Caco-2 (cell line): ENCODE data around the gene EXD3. TPM values are rescaled to one million over a fixed set of nuclear protein-coding genes. Genes with fewer than 3 reads are reported as not detected.

Experiments
- BruUV-seq: library from RNA; stranded (reverse); fragments of 400-500 nt; replicated peaks from 2 replicates; lab custom pipeline; 2021; lab: Mats Ljungman, UMichigan
- CTCF ChIA-PET: fragments of 300-600 bp; sonication (Branson Sonifier 250); formaldehyde crosslinking; loops from one replicate; lab custom pipeline; 2022; ENCODE audit warnings: antibody characterized with exemption; lab: Charles Lee
- POLR2A ChIA-PET: fragments of 300-600 bp; sonication (Branson Sonifier 250); formaldehyde crosslinking; loops from one replicate; lab custom pipeline; 2022; ENCODE audit warnings: antibody characterized with exemption; lab: Charles Lee
- DNase-seq, 2 experiments: peaks; one replicate each; pipeline versions ENCODE4 v3.0.0 to v3.0.0-alpha.2; 2020 to 2022
- H3K27me3 ChIP-seq: replicated peaks from 2 replicates; pipeline ENCODE4 v1.6.0; 2011; ENCODE audit warnings: low read length; ENCODE audit not compliant: control insufficient read depth, insufficient read depth
- H3K36me3 ChIP-seq: 2 replicates; pipeline ENCODE4 v1.5.1; 2011; ENCODE audit warnings: low read length; ENCODE audit not compliant: control insufficient read depth, insufficient read depth
- H3K4me1 ChIP-seq: fragments of 250-450 bp; sonication (Bioruptor Pico); 2 replicates; pipeline ENCODE4 v1.5.1; 2020; ENCODE audit warnings: mild to moderate bottlenecking
- H3K4me3 ChIP-seq: 2 replicates; pipeline ENCODE4 v1.5.1; 2011; ENCODE audit warnings: low read depth, mild to moderate bottlenecking, control low read depth, low read length
- H3K9me3 ChIP-seq: fragments of 250-450 bp; sonication (Bioruptor Pico); 2 replicates; pipeline ENCODE4 v1.5.1; 2020; ENCODE audit warnings: mild to moderate bottlenecking, moderate library complexity
- H3K27ac Mint-ChIP-seq: one replicate; pipeline ENCODE4 v1.8.0; 2022; ENCODE audit warnings: mixed read lengths; ENCODE audit not compliant: unreplicated experiment
- H3K27me3 Mint-ChIP-seq: one replicate; pipeline ENCODE4 v1.8.0; 2022; ENCODE audit warnings: mixed read lengths; ENCODE audit not compliant: insufficient read depth, unreplicated experiment
- H3K36me3 Mint-ChIP-seq: one replicate; pipeline ENCODE4 v1.8.0; 2022; ENCODE audit warnings: mild to moderate bottlenecking, mixed read lengths; ENCODE audit not compliant: insufficient read depth, unreplicated experiment
- H3K4me1 Mint-ChIP-seq: one replicate; pipeline ENCODE4 v1.8.0; 2022; ENCODE audit warnings: low read depth, mixed read lengths; ENCODE audit not compliant: unreplicated experiment
- H3K4me3 Mint-ChIP-seq: one replicate; pipeline ENCODE4 v1.8.0; 2022; ENCODE audit warnings: mild to moderate bottlenecking, moderate library complexity, mixed read lengths; ENCODE audit not compliant: unreplicated experiment
- H3K9me3 Mint-ChIP-seq: one replicate; pipeline ENCODE4 v1.8.0; 2022; ENCODE audit warnings: mixed read lengths; ENCODE audit not compliant: unreplicated experiment
- intact Hi-C: fragments of 100-400 bp; cut with micrococcal nuclease; formaldehyde crosslinking; loops from one replicate; pipeline ENCODE4 v1.10.0; 2022; ENCODE audit not compliant: unreplicated experiment
- total RNA-seq: library from RNA; stranded (reverse); gene quantifications from 2 replicates; pipeline ENCODE4 v1.2.3, GENCODE V29; 2022
- TF ChIP-seq, protein P1 (sequence below), 2 experiments: fragments of 200-600 bp in 1 of 2; IDR thresholded peaks; 1 replicate in 1 of 2; 2 replicates in 1 of 2; pipeline versions ENCODE4 v1.5.1 to v1.8.0; 2011 to 2022; ENCODE audit warnings: antibody characterized with exemption in 1 of 2, control low read depth in 1 of 2, inconsistent platforms in 1 of 2, low read depth in 1 of 2, low read length in 1 of 2, mild to moderate bottlenecking in 1 of 2, moderate library complexity in 1 of 2; ENCODE audit not compliant: insufficient read depth in 1 of 2, severe bottlenecking in 1 of 2, unreplicated experiment in 1 of 2

EXD3 gene
- total RNA-seq, 1 experiment from 2014 or later, result 10.9 TPM

DNA sequence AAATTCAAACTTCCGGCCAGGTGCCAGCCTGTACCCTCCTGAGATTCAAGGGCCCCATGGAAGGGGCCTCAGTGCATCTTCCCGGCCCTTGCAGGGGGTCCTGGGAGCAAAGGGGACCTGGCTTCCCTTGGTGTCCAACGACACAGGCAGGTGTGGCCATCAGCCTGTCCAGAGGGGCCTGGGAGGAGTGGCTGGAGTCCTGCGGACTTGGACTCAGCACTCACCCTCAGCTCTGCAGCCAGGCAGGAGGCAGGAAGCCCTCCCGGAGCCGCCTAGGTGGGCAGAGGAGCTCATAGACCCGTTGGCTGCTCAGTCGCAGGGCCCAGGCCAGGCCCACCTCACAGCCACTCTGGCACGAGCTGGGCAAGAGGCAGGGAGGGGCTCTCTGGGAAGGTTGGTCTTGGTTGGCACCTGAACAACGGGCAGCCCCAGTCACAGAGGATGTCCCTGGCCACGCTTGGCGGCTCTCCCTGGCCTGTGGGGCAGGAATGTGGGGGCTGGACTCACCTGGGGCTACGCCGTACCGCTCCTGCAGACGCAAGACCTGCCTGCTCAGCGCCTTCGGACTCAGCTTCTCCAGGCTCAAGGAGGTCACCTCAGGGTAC is 67.1 kb downstream of the EXD3 start:
- Histone ChIP-seq H3K4me3 (no peak overlapping the region), H3K36me3 (no peaks in the 10 kb centered on the region), H3K9me3 (peaks cover 18% of the 10 kb centered on the region; the same call in 1 of the 2 replicates), H3K27me3 (no peaks in the 10 kb centered on the region), H3K4me1 (no peaks in the 10 kb centered on the region)
- Mint-ChIP-seq H3K27ac (no peak overlapping the region), H3K4me3 (no peak overlapping the region), H3K36me3 (no peaks in the 10 kb centered on the region), H3K4me1 (no peaks in the 10 kb centered on the region), H3K27me3 (no peaks in the 10 kb centered on the region), H3K9me3 (peaks cover 33% of the 10 kb centered on the region)
- intact Hi-C loops, result no loop called here
- CTCF ChIA-PET, result no interaction called here
- TF ChIP-seq, protein P1, sequence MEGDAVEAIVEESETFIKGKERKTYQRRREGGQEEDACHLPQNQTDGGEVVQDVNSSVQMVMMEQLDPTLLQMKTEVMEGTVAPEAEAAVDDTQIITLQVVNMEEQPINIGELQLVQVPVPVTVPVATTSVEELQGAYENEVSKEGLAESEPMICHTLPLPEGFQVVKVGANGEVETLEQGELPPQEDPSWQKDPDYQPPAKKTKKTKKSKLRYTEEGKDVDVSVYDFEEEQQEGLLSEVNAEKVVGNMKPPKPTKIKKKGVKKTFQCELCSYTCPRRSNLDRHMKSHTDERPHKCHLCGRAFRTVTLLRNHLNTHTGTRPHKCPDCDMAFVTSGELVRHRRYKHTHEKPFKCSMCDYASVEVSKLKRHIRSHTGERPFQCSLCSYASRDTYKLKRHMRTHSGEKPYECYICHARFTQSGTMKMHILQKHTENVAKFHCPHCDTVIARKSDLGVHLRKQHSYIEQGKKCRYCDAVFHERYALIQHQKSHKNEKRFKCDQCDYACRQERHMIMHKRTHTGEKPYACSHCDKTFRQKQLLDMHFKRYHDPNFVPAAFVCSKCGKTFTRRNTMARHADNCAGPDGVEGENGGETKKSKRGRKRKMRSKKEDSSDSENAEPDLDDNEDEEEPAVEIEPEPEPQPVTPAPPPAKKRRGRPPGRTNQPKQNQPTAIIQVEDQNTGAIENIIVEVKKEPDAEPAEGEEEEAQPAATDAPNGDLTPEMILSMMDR (IDR thresholded peaks at IDR 0.05; ENCODE audit: insufficient read depth in 1 of 2, low read depth in 1 of 2, low read length in 1 of 2, severe bottlenecking in 1 of 2, unreplicated experiment in 1 of 2), result no peak
- no TSS peak for BruUV-seq
- POLR2A ChIA-PET, result no interaction called here
- DNase-seq, result no peak

GRCh38 chr9:137354845-137355760 is 67.9 kb downstream of the EXD3 start:
- Mint-ChIP-seq H3K4me1 (no peaks in the 10 kb centered on the region), H3K36me3 (no peaks in the 10 kb centered on the region), H3K4me3 (no peak overlapping the region), H3K27me3 (no peaks in the 10 kb centered on the region), H3K27ac (no peak overlapping the region), H3K9me3 (peaks cover 33% of the 10 kb centered on the region)
- H3K9me3 ChIP-seq, result peaks cover 18% of the 10 kb centered on the region; the same call in 1 of the 2 replicates
- ChIA-PET POLR2A (no interaction called here), CTCF (no interaction called here)
- no peak for DNase-seq
- no peak overlapping the region for H3K4me3 ChIP-seq
- intact Hi-C loops, result no loop called here
- no peaks in the 10 kb centered on the region for H3K4me1 ChIP-seq
- BruUV-seq, result no TSS peak
- H3K27me3 ChIP-seq, result no peaks in the 10 kb centered on the region
- no peaks in the 10 kb centered on the region for H3K36me3 ChIP-seq
- TF ChIP-seq, protein P1 (IDR thresholded peaks at IDR 0.05; ENCODE audit: insufficient read depth in 1 of 2, low read depth in 1 of 2, low read length in 1 of 2, severe bottlenecking in 1 of 2, unreplicated experiment in 1 of 2), result no peak

DNA sequence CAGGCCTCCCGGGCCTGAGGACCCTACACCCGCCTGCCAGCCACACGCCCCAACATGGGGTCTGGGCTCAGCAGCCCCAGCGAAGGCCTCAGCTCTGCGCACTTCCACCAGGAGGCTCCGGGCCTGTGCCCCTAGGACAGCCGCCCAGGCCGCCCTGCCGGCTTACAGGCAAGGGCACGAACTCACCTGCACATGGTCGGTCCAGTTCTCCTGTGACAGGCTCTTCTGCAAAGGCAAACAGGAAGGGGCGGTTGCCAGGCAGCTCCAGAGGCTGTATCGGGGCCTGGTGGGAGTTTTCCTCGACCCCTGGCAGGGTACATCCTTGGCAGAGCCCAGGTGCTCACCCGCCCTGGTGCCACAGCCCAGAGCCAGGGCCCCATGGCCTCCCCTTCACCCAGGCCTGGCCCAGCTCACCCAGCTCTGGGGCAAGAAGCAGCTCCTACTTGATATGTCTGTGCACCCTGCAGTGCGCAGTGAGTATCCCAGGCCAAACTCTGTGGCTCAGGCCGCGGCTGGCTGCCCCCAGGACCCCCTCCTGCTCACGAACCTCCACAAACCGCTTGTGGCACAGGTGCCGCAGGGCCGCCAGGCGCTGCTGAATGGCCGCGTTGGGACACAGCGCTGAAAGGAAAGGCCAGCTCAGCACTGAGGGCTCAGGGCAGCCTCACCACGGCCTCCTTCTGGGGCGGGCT is 68.7 kb downstream of the EXD3 start:
- no peaks in the 10 kb centered on the region for H3K4me1 Mint-ChIP-seq
- BruUV-seq, result no TSS peak
- CTCF ChIA-PET, result no interaction called here

More for the DNA sequence above, 68.7 kb downstream of the EXD3 start:
- no peaks in the 10 kb centered on the region for H3K27me3 ChIP-seq
- DNase-seq, result no peak
- Mint-ChIP-seq H3K27me3 (no peaks in the 10 kb centered on the region), H3K9me3 (peaks cover 33% of the 10 kb centered on the region), H3K4me3 (no peak overlapping the region), H3K27ac (no peak overlapping the region), H3K36me3 (no peaks in the 10 kb centered on the region)
- H3K9me3 ChIP-seq, result peaks cover 18% of the 10 kb centered on the region; the same call in 1 of the 2 replicates
- intact Hi-C loops, result no loop called here
- TF ChIP-seq, protein P1 (IDR thresholded peaks at IDR 0.05; ENCODE audit: insufficient read depth in 1 of 2, low read depth in 1 of 2, low read length in 1 of 2, severe bottlenecking in 1 of 2, unreplicated experiment in 1 of 2), result no peak
- POLR2A ChIA-PET, result no interaction called here
- H3K36me3 ChIP-seq, result no peaks in the 10 kb centered on the region
- no peaks in the 10 kb centered on the region for H3K4me1 ChIP-seq
- H3K4me3 ChIP-seq, result no peak overlapping the region
